Gastroesophageal sphincter (tissue), 4 donors: ENCODE measurements around the gene LNX1. TPM values are rescaled to one million over a fixed set of nuclear protein-coding genes. Genes with fewer than 3 reads are reported as not detected.

Source experiments
- ATAC-seq: fragments of 150-250 bp; one replicate; pipeline ENCODE4 v1.9.1; 2016; ENCODE audit warnings: mild to moderate bottlenecking, moderate library complexity
- H3K27ac ChIP-seq, 4 donors: fragments of 200-600 bp; sonication (generic) in 3 of 4; 1 replicate in 3 of 4; 2 replicates in 1 of 4; pipeline ENCODE4 v1.5.1; 2016 to 2019
- H3K27me3 ChIP-seq: fragments of 200-600 bp; sonication (generic); one replicate; pipeline ENCODE4 v1.5.1; 2019
- H3K36me3 ChIP-seq, 2 donors: fragments of 200-600 bp; sonication (generic); one replicate each; pipeline ENCODE4 v1.5.1; 2019; ENCODE audit warnings: control low read depth in 1 of 2
- H3K4me1 ChIP-seq, 3 donors: fragments of 200-600 bp; sonication (generic); 1 replicate in 2 of 3; 2 replicates in 1 of 3; pipeline ENCODE4 v1.5.1; 2016 to 2019; ENCODE audit warnings: control low read depth in 2 of 3
- H3K4me3 ChIP-seq, 2 donors: fragments of 200-600 bp; sonication (generic); one replicate each; pipeline ENCODE4 v1.5.1; 2019; ENCODE audit warnings: mild to moderate bottlenecking in 1 of 2, moderate library complexity in 1 of 2
- H3K9me3 ChIP-seq, 3 donors: fragments of 200-600 bp; sonication (generic); one replicate each; pipeline ENCODE4 v1.5.1; 2017 to 2019; ENCODE audit warnings: control low read depth in 2 of 3
- CTCF ChIP-seq, 4 experiments: fragments of 200-600 bp in 2 of 4; fragments of 450-650 bp in 2 of 4; sonication (generic) in 1 of 4; IDR thresholded peaks; one replicate each; pipeline ENCODE4 v1.5.1; 2017 to 2019; ENCODE audit warnings: antibody characterized with exemption in 4 of 4, mild to moderate bottlenecking in 2 of 4, moderate library complexity in 2 of 4
- EP300 ChIP-seq: sonication (generic); formaldehyde crosslinking; IDR thresholded peaks from one replicate; pipeline ENCODE4 v1.6.1; 2017; ENCODE audit warnings: antibody characterized with exemption, mild to moderate bottlenecking
- POLR2A ChIP-seq, 2 donors: fragments of 450-650 bp; IDR thresholded peaks; one replicate each; pipeline ENCODE4 v1.6.1; 2017; ENCODE audit warnings: antibody characterized with exemption in 2 of 2, mild to moderate bottlenecking in 2 of 2, moderate library complexity in 1 of 2
- POLR2AphosphoS5 ChIP-seq: sonication (generic); formaldehyde crosslinking; IDR thresholded peaks from one replicate; pipeline ENCODE4 v1.6.1; 2017; ENCODE audit warnings: antibody characterized with exemption
- WGBS, 2 donors: methylation state at CpG; one replicate each; pipeline ENCODE4 v1.1.5; 2018; ENCODE audit warnings: low coverage in 1 of 2; 5-methylcytosine and 5-hydroxymethylcytosine counted together
- total RNA-seq, 4 donors: library from RNA; depleted of rRNA; stranded (reverse); fragments of >200 nt; gene quantifications; one replicate each; pipeline ENCODE4 v1.1.0, GENCODE V29; 2016

LNX1 gene
- total RNA-seq, 4 donors from 2014 or later, result 2.6 to 13.6 (median 7.2) TPM

DNA sequence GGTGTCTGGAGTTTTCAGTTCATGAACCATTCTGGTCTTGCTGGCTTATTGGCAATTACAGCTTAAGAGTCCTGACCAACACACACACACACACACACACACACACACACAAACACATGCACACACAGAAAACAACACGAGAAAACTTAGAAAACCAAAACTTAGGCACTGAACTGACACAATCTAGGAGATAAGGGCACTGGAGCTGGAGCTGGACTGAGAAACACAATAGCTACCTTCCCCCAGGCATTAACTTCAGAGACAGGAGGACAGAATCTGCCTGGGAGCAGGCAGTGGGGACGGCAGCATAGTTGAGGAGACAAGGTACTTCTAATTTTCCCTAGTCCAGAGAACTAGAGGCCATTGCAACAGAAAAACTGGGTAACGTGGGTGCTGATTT is 62.3 kb downstream of the LNX1 start:
- WGBS, 2 donors, result 100% methylated on average over 1 of the region's 3 CpGs; no CpG with 5 or more reads in 1 of the 2 donors
- no peak for ATAC-seq
- Histone ChIP-seq H3K36me3 (no peaks in the 10 kb centered on the region), H3K9me3 (no peaks in the 10 kb centered on the region), H3K27ac (no peak overlapping the region), H3K4me1 (no peaks in the 10 kb centered on the region), H3K27me3 (no peaks in the 10 kb centered on the region), H3K4me3 (no peak overlapping the region)
- no peak for TF ChIP-seq POLR2A (IDR thresholded peaks at IDR 0.05)
- no peak for TF ChIP-seq EP300
- TF ChIP-seq CTCF (IDR thresholded peaks at IDR 0.05), result no peak
- TF ChIP-seq POLR2AphosphoS5, result no peak

DNA sequence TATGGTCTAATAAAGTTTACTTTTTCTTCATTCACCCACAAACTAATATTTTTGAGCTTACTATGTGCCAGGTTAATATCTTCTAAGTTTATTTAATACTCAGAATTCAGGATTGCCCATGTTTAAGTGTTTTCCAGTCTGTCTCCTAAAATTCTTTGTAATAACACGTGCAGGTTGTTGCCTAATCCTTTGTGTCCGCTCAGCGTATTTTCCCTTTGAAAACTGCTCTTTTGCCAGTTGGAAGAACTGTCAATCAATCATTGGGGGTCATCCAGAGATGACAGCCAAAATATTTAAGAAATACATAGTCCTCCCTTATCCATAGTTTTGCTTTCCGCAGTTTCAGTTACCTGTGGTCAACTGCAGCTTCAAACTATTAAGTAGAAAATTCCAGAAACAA is 63.4 kb downstream of the LNX1 start:
- ATAC-seq, result no peak
- no peak overlapping the region for H3K4me3 ChIP-seq
- H3K9me3 ChIP-seq, result no peaks in the 10 kb centered on the region
- H3K36me3 ChIP-seq, result no peaks in the 10 kb centered on the region
- H3K4me1 ChIP-seq, result no peaks in the 10 kb centered on the region
- no peak overlapping the region for H3K27ac ChIP-seq
- TF ChIP-seq EP300 (no peak), POLR2A (IDR thresholded peaks at IDR 0.05) (no peak)
- WGBS, 2 donors, result 95% methylated on average over 4 of the region's 4 CpGs
- no peaks in the 10 kb centered on the region for H3K27me3 ChIP-seq

DNA sequence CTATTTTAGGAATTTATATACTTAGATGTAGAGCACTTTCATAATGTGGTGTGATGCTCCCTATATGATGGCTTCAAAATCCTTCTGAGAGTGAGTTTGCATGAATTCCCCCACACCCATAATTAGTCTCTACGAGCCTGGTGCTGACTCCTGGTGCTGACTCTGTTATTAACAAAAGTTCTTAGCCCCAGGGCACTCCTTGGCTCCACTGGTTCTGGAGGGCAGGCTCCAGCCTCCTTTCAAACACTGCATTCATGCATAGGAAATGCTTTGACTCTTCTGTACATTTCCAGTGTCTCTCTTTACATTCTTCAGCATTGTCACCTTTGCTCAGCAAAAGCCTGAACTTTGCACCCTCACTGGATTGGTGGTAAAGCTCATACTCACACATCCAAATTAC is 64.0 kb downstream of the LNX1 start:
- H3K36me3 ChIP-seq, result no peaks in the 10 kb centered on the region
- TF ChIP-seq CTCF (IDR thresholded peaks at IDR 0.05), result no peak
- TF ChIP-seq POLR2AphosphoS5, result no peak
- TF ChIP-seq POLR2A (IDR thresholded peaks at IDR 0.05), result no peak
- TF ChIP-seq EP300, result no peak
- H3K4me1 ChIP-seq, result no peaks in the 10 kb centered on the region
- no peaks in the 10 kb centered on the region for H3K27me3 ChIP-seq
- H3K27ac ChIP-seq, result no peak overlapping the region
- no peak for ATAC-seq
- WGBS, 2 donors, result 75 to 83% methylated on average over 1 of the region's 1 CpG
- H3K9me3 ChIP-seq, result no peaks in the 10 kb centered on the region
- H3K4me3 ChIP-seq, result no peak overlapping the region

GRCh38 chr4:53522334-53522733 is 69.0 kb downstream of the LNX1 start:
- no peak for ATAC-seq
- Histone ChIP-seq H3K27me3 (no peaks in the 10 kb centered on the region), H3K36me3 (no peaks in the 10 kb centered on the region), H3K27ac (no peak overlapping the region), H3K9me3 (no peaks in the 10 kb centered on the region), H3K4me3 (no peak overlapping the region), H3K4me1 (no peaks in the 10 kb centered on the region)
- TF ChIP-seq POLR2AphosphoS5, result no peak
- TF ChIP-seq EP300, result no peak
- no peak for TF ChIP-seq CTCF (IDR thresholded peaks at IDR 0.05)
- no peak for TF ChIP-seq POLR2A (IDR thresholded peaks at IDR 0.05)

- Histone ChIP-seq H3K27me3 (no peaks in the 10 kb centered on the region), H3K4me3 (no peak overlapping the region), H3K4me1 (no peaks in the 10 kb centered on the region), H3K36me3 (no peaks in the 10 kb centered on the region), H3K27ac (no peak overlapping the region), H3K9me3 (no peaks in the 10 kb centered on the region)
- WGBS, 2 donors, result 26 to 54% methylated on average over 2 to 4 of the region's 6 CpGs
- no peak for ATAC-seq
- no peak for TF ChIP-seq EP300
- no peak for TF ChIP-seq CTCF (IDR thresholded peaks at IDR 0.05)
- TF ChIP-seq POLR2AphosphoS5, result no peak
- no peak for TF ChIP-seq POLR2A (IDR thresholded peaks at IDR 0.05)
Observed at GRCh38 chr4:53520116-53520515, 71.2 kb downstream of the LNX1 start.
